Right lobe of liver (tissue), 4 donors: ENCODE results near the gene FAM240B.

Experiments
- POLR2A ChIP-seq: fragments of 450-650 bp; IDR thresholded peaks from one replicate; pipeline ENCODE4 v1.6.1; 2017; ENCODE audit warnings: antibody characterized with exemption, mild to moderate bottlenecking
- TF ChIP-seq, protein P1 (sequence below), 4 donors: fragments of 200-600 bp in 3 of 4; fragments of 450-650 bp in 1 of 4; IDR thresholded peaks; one replicate each; pipeline versions ENCODE4 v1.5.1 to v1.8.0; 2016 to 2022; ENCODE audit warnings: antibody characterized with exemption in 4 of 4, mild to moderate bottlenecking in 2 of 4
- donor health status: DM: no; HTN: no; CAD: no.
- donor health status: DM: no; HTN: no; CAD: no.
- donor health status: DM: no; HTN: yes; CAD: no.

GRCh38 chr9:38713426-38713825 lies 6.5 kb downstream of the FAM240B start:
- TF ChIP-seq, protein P1, sequence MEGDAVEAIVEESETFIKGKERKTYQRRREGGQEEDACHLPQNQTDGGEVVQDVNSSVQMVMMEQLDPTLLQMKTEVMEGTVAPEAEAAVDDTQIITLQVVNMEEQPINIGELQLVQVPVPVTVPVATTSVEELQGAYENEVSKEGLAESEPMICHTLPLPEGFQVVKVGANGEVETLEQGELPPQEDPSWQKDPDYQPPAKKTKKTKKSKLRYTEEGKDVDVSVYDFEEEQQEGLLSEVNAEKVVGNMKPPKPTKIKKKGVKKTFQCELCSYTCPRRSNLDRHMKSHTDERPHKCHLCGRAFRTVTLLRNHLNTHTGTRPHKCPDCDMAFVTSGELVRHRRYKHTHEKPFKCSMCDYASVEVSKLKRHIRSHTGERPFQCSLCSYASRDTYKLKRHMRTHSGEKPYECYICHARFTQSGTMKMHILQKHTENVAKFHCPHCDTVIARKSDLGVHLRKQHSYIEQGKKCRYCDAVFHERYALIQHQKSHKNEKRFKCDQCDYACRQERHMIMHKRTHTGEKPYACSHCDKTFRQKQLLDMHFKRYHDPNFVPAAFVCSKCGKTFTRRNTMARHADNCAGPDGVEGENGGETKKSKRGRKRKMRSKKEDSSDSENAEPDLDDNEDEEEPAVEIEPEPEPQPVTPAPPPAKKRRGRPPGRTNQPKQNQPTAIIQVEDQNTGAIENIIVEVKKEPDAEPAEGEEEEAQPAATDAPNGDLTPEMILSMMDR (IDR thresholded peaks at IDR 0.05) = no peak
- TF ChIP-seq POLR2A = no peak
